Mesenchymal stem cell (in vitro differentiated cells and primary cell): Measurements from ENCODE around the gene SIX5.

ENCODE experiments used
- DNase-seq: peaks from one replicate; pipeline ENCODE4 v3.0.0-alpha.2; 2013
- H2AFZ ChIP-seq: one replicate; pipeline ENCODE4 v1.6.1; 2013; ENCODE audit warnings: low read depth, mild to moderate bottlenecking, control low read depth, inconsistent platforms, low read length, moderate library complexity
- H2AK5ac ChIP-seq: 2 replicates; pipeline ENCODE4 v1.6.1; 2013; ENCODE audit warnings: low read length, moderate library complexity, mild to moderate bottlenecking, inconsistent platforms; ENCODE audit not compliant: severe bottlenecking
- H2BK120ac ChIP-seq: one replicate; pipeline ENCODE4 v1.6.1; 2013; ENCODE audit warnings: low read depth, mild to moderate bottlenecking, inconsistent platforms, low read length, moderate library complexity
- H2BK12ac ChIP-seq, 2 experiments: one replicate each; pipeline ENCODE4 v1.6.1; 2013; ENCODE audit warnings: inconsistent platforms in 2 of 2, low read length in 2 of 2, mild to moderate bottlenecking in 2 of 2, moderate library complexity in 2 of 2, control low read depth in 1 of 2
- H2BK15ac ChIP-seq: one replicate; pipeline ENCODE4 v1.6.1; 2013; ENCODE audit warnings: mild to moderate bottlenecking, low read depth, inconsistent platforms; ENCODE audit not compliant: poor library complexity, severe bottlenecking
- H2BK5ac ChIP-seq: 2 replicates; pipeline ENCODE4 v1.6.1; 2013; ENCODE audit warnings: low read depth, mild to moderate bottlenecking, low read length, control low read depth, inconsistent platforms; ENCODE audit not compliant: poor library complexity, severe bottlenecking
- H3K14ac ChIP-seq, 2 experiments: one replicate each; pipeline ENCODE4 v1.6.1; 2013; ENCODE audit warnings: inconsistent platforms in 2 of 2, low read length in 2 of 2, control low read depth in 1 of 2, mild to moderate bottlenecking in 1 of 2, moderate library complexity in 1 of 2
- H3K18ac ChIP-seq, 2 experiments: one replicate each; pipeline ENCODE4 v1.6.1; 2013; ENCODE audit warnings: inconsistent platforms in 2 of 2, low read length in 2 of 2, control low read depth in 1 of 2, low read depth in 1 of 2, mild to moderate bottlenecking in 1 of 2
- H3K23ac ChIP-seq, 2 experiments: one replicate each; pipeline ENCODE4 v1.6.1; 2013; ENCODE audit warnings: inconsistent platforms in 2 of 2, low read length in 2 of 2, mild to moderate bottlenecking in 2 of 2, moderate library complexity in 2 of 2, control low read depth in 1 of 2
- H3K27ac ChIP-seq: 2 replicates; pipeline ENCODE4 v1.5.1; 2013; ENCODE audit warnings: mild to moderate bottlenecking, moderate library complexity, low read length, control low read depth, inconsistent platforms; ENCODE audit not compliant: poor library complexity, severe bottlenecking
- H3K27me3 ChIP-seq, 2 experiments: 2 replicates each; pipeline versions ENCODE4 v1.6.1 to v1.7.0; 2013; ENCODE audit warnings: low read length in 2 of 2, mild to moderate bottlenecking in 2 of 2, moderate library complexity in 2 of 2, control low read depth in 1 of 2, inconsistent platforms in 1 of 2; ENCODE audit not compliant: control insufficient read depth in 1 of 2, insufficient read depth in 1 of 2
- H3K36me3 ChIP-seq, 2 experiments: 2 replicates each; pipeline versions ENCODE4 v1.6.1 to v1.7.0; 2013; ENCODE audit warnings: low read length in 2 of 2, control low read depth in 1 of 2, inconsistent platforms in 1 of 2, low read depth in 1 of 2, mild to moderate bottlenecking in 1 of 2; ENCODE audit not compliant: insufficient read depth in 2 of 2, control insufficient read depth in 1 of 2
- H3K4ac ChIP-seq, 2 experiments: one replicate each; pipeline ENCODE4 v1.6.1; 2013; ENCODE audit warnings: inconsistent platforms in 2 of 2, low read length in 2 of 2, mild to moderate bottlenecking in 2 of 2, moderate library complexity in 2 of 2, control low read depth in 1 of 2, low read depth in 1 of 2
- H3K4me1 ChIP-seq: 2 replicates; pipeline ENCODE4 v1.6.1; 2013; ENCODE audit warnings: low read depth, low read length, control low read depth; ENCODE audit not compliant: control insufficient read depth, insufficient read depth
- H3K4me2 ChIP-seq: 2 replicates; pipeline ENCODE4 v1.6.1; 2013; ENCODE audit warnings: low read length, mild to moderate bottlenecking, inconsistent platforms; ENCODE audit not compliant: poor library complexity, severe bottlenecking
- H3K4me3 ChIP-seq, 2 experiments: 2 replicates each; pipeline versions ENCODE4 v1.5.1 to v1.7.0; 2013; ENCODE audit warnings: low read length in 2 of 2, mild to moderate bottlenecking in 2 of 2, control low read depth in 1 of 2, low read depth in 1 of 2; ENCODE audit not compliant: insufficient read depth in 1 of 2
- H3K79me1 ChIP-seq: replicated peaks from 2 replicates; pipeline ENCODE4 v1.6.1; 2013; ENCODE audit warnings: mild to moderate bottlenecking, control low read depth, low read length, inconsistent platforms; ENCODE audit not compliant: poor library complexity, severe bottlenecking
- H3K9ac ChIP-seq: 2 replicates; pipeline ENCODE4 v1.7.0; 2013; ENCODE audit warnings: mild to moderate bottlenecking, low read length, moderate library complexity
- H3K9me3 ChIP-seq: 2 replicates; pipeline ENCODE4 v1.7.0; 2013; ENCODE audit warnings: mild to moderate bottlenecking, low read length; ENCODE audit not compliant: control insufficient read depth
- H4K8ac ChIP-seq: one replicate; pipeline ENCODE4 v1.6.1; 2013; ENCODE audit warnings: inconsistent platforms, mild to moderate bottlenecking, low read length, moderate library complexity
- H4K91ac ChIP-seq: one replicate; pipeline ENCODE4 v1.6.1; 2013; ENCODE audit warnings: mild to moderate bottlenecking, low read length, inconsistent platforms
- WGBS: methylation state at CpG from one replicate; pipeline ENCODE4 v1.1.7; 2013; ENCODE audit warnings: mixed read lengths; 5-methylcytosine and 5-hydroxymethylcytosine counted together

The SIX5 gene

DNA sequence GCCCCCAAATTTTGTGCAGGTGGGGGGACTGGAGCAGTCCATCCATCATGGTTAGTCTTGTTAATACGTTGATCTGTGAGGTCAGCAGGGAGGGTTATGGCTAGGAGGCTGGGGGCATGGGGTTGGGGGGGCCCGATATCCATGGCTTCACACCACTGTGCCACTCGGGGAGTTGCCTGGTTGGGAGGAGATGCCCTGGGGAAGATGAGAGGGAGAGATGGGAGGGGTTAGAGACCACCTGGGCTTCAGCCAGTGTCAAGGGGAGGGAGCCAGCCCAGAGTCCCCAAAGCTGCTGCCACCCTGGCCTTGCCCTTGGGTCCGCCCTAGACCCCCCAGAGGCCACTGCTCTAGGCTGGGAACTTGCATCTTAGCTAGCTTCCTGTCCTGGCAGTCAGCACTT lies 15.0 kb upstream of the SIX5 start:
- H3K9me3 ChIP-seq = no peaks in the 10 kb centered on the region
- peak overlapping the region; percentile 77 for H2BK120ac ChIP-seq
- WGBS = 88% methylated on average over 4 of the region's 4 CpGs
- H4K8ac ChIP-seq = no peak overlapping the region
- no peak overlapping the region for H3K14ac ChIP-seq
- DNase-seq = no peak
- H3K23ac ChIP-seq = no peak overlapping the region
- H3K79me1 ChIP-seq = peaks cover 48% of the 10 kb centered on the region
- peaks cover 48% of the 10 kb centered on the region for H3K4me1 ChIP-seq
- peaks cover 46 to 63% of the 10 kb centered on the region in 2 experiments for H3K36me3 ChIP-seq
- H2BK15ac ChIP-seq = peak overlapping the region; percentile 38
- H3K4me3 ChIP-seq = no peak overlapping the region
- peak overlapping the region; percentile 66 for H2AK5ac ChIP-seq
- peak overlapping the region; percentile 46 for H4K91ac ChIP-seq
- no peak overlapping the region for H2BK12ac ChIP-seq
- H2AFZ ChIP-seq = no peak overlapping the region
- H3K27ac ChIP-seq = no peak overlapping the region
- peak overlapping the region in 1 of 2 experiments; percentile 79 for H3K18ac ChIP-seq
- peak overlapping the region in 1 of 2 experiments; percentile 24 for H3K4ac ChIP-seq
- H3K9ac ChIP-seq = peak overlapping the region; percentile 87
- no peaks in the 10 kb centered on the region for H3K27me3 ChIP-seq
- no peak overlapping the region for H3K4me2 ChIP-seq
- H2BK5ac ChIP-seq = no peak overlapping the region

GRCh38 chr19:45782820-45783785 lies 14.1 kb upstream of the SIX5 start:
- Histone ChIP-seq H4K8ac (peak overlapping the region; percentile 75), H3K18ac (peak overlapping the region; percentile 82 to 86), H2AFZ (peak overlapping the region; percentile 3), H2BK120ac (peak overlapping the region; percentile 77), H3K79me1 (peaks cover 51% of the 10 kb centered on the region), H3K23ac (no peak overlapping the region), H3K4me1 (peaks cover 48% of the 10 kb centered on the region), H3K27ac (peak overlapping the region; percentile 92), H3K4me3 (peak overlapping the region in 1 of 2 experiments; percentile 88), H3K9me3 (no peaks in the 10 kb centered on the region), H2AK5ac (peak overlapping the region; percentile 61), H3K36me3 (peaks cover 45 to 63% of the 10 kb centered on the region in 2 experiments), H2BK15ac (peak overlapping the region; percentile 65), H2BK5ac (peak overlapping the region; percentile 75), H3K9ac (peak overlapping the region; percentile 87), H2BK12ac (peak overlapping the region; percentile 15 to 55), H3K4me2 (peak overlapping the region; percentile 57), H3K27me3 (no peaks in the 10 kb centered on the region), H3K14ac (peak overlapping the region in 1 of 2 experiments; percentile 89), H4K91ac (peak overlapping the region; percentile 83), H3K4ac (peak overlapping the region; percentile 52 to 79)
- peak; percentile 91 for DNase-seq
- 26% methylated on average over 19 of the region's 26 CpGs for WGBS

DNA sequence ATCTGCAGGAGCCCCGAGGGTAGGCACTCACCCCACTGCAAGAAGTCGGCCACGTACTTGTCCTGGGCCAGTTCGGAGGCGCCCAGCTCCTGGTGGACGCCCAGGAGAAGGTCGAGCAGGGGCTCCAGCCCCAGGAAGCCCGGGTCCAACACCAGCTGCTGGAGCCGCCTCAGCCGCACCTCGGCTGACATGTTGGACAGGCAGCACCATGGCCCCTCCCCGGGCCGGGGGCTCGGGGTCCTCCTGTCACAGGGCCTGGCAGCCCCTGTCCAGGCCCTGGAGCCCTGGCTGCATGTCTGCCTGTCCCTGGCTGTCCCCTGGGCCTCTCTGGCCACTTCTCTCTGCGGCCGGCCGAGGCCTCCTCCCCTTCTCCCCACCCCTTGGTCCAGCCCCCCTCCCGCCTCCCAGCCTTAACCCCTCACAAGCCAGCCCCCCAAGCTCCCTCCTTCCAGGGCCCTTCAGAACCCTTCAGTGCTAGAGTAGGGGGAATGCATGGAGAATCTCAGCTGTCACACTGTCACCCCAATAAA lies 13.2 kb upstream of the SIX5 start, which contains the start of gene DMPK:
TSS of gene DMPK (minus strand) at position 329 of the 530 bp plus-strand sequence. CDS start at position 191, 138 bp downstream.
- H2BK120ac ChIP-seq = peak within 1 kb of the TSS; percentile 94
- peak within 1 kb of the TSS; percentile 87 for H3K9ac ChIP-seq
- peak within 1 kb of the TSS; percentile 83 for H4K91ac ChIP-seq
- peak within 1 kb of the TSS; percentile 3 for H2AFZ ChIP-seq
- peak within 1 kb of the TSS; percentile 75 for H4K8ac ChIP-seq
- no peaks in the 10 kb centered on the region for H3K27me3 ChIP-seq
- H3K27ac ChIP-seq = peak within 1 kb of the TSS; percentile 92
- peak within 1 kb of the TSS in 1 of 2 experiments; percentile 11 for H3K23ac ChIP-seq
- H2BK5ac ChIP-seq = peak within 1 kb of the TSS; percentile 75
- H2AK5ac ChIP-seq = peak within 1 kb of the TSS; percentile 61
- H3K4me3 ChIP-seq = peak within 1 kb of the TSS; percentile 59 to 88
- peaks cover 48% of the 10 kb centered on the region for H3K4me1 ChIP-seq
- peak within 1 kb of the TSS; percentile 52 to 79 for H3K4ac ChIP-seq
- peak within 1 kb of the TSS; percentile 22 to 75 for H2BK12ac ChIP-seq
- peak within 1 kb of the TSS; percentile 82 to 86 for H3K18ac ChIP-seq
- H3K14ac ChIP-seq = peak within 1 kb of the TSS in 1 of 2 experiments; percentile 89
- peak within 1 kb of the TSS; percentile 65 for H2BK15ac ChIP-seq
- H3K36me3 ChIP-seq = peaks cover 47 to 64% of the 10 kb centered on the region in 2 experiments
- peaks cover 51% of the 10 kb centered on the region for H3K79me1 ChIP-seq
- DNase-seq = peak; percentile 60
- peak within 1 kb of the TSS; percentile 71 for H3K4me2 ChIP-seq
- WGBS = 36% methylated on average over 14 of the region's 18 CpGs
- no peaks in the 10 kb centered on the region for H3K9me3 ChIP-seq
